WTC11 (cell line): ENCODE results near the gene SPIB. TPM values are rescaled to one million over a fixed set of nuclear protein-coding genes. Genes with fewer than 3 reads are reported as not detected.
"Not testable (repeated sequence)": the region's sequence is repeated elsewhere in the genome, so short reads cannot be mapped to it uniquely, and the experiment has no call there.

Source experiments
- ATAC-seq: fragments of 200-7000 bp; cut with Tn5 transposase; 2 replicates; pipeline ENCODE4 v1.10.0; 2021; ENCODE audit warnings: mild to moderate bottlenecking, moderate library complexity
- CTCF ChIA-PET: fragments of 300-600 bp; sonication (Branson Sonifier 250); formaldehyde crosslinking; loops from one replicate; lab custom pipeline; 2021; ENCODE audit warnings: antibody characterized with exemption; lab: Charles Lee
- POLR2A ChIA-PET: fragments of 350-600 bp; sonication (Branson Sonifier 250); formaldehyde crosslinking; loops from one replicate; lab custom pipeline; 2021; ENCODE audit warnings: antibody characterized with exemption; lab: Charles Lee
- DNase-seq: peaks from one replicate; pipeline ENCODE4 v3.0.0; 2021; ENCODE audit warnings: low spot score
- H3K27ac Mint-ChIP-seq: 2 replicates; pipeline ENCODE4 v1.8.0; 2021; ENCODE audit warnings: mixed read lengths
- H3K27me3 Mint-ChIP-seq: 2 replicates; pipeline ENCODE4 v1.8.0; 2021; ENCODE audit warnings: low read depth, mild to moderate bottlenecking, moderate library complexity, mixed read lengths
- H3K36me3 Mint-ChIP-seq: 2 replicates; pipeline ENCODE4 v1.8.0; 2021; ENCODE audit warnings: mixed read lengths
- H3K4me1 Mint-ChIP-seq: 2 replicates; pipeline ENCODE4 v1.8.0; 2022; ENCODE audit warnings: mixed read lengths
- H3K4me3 Mint-ChIP-seq: 2 replicates; pipeline ENCODE4 v1.8.0; 2021; ENCODE audit warnings: mild to moderate bottlenecking, moderate library complexity, mixed read lengths
- H3K9me3 Mint-ChIP-seq: 2 replicates; pipeline ENCODE4 v1.8.0; 2021; ENCODE audit warnings: mixed read lengths
- CBFB ChIP-seq: sonication (generic); formaldehyde crosslinking; IDR thresholded peaks from 2 replicates; pipeline ENCODE4 v1.8.1; 2022; ENCODE audit warnings: mild to moderate bottlenecking, low read depth, missing genetic modification reagents
- CDX4 ChIP-seq: fragments of 250-450 bp; sonication (Bioruptor Pico); IDR thresholded peaks from 2 replicates; pipeline ENCODE4 v1.9.0; 2021; ENCODE audit warnings: moderate library complexity, mild to moderate bottlenecking, inconsistent platforms, borderline replicate concordance
- EMX1 ChIP-seq: fragments of 250-450 bp; sonication (Bioruptor Pico); IDR thresholded peaks from 2 replicates; pipeline ENCODE4 v1.8.0; 2021; ENCODE audit warnings: mild to moderate bottlenecking
- FOXK1 ChIP-seq: sonication (generic); formaldehyde crosslinking; IDR thresholded peaks from 2 replicates; pipeline ENCODE4 v1.8.0; 2022; ENCODE audit warnings: mild to moderate bottlenecking, moderate library complexity, missing genetic modification reagents
- FOXP1 ChIP-seq: sonication (generic); formaldehyde crosslinking; IDR thresholded peaks from 2 replicates; pipeline ENCODE4 v1.8.0; 2022; ENCODE audit warnings: missing genetic modification reagents, mild to moderate bottlenecking, moderate library complexity, borderline replicate concordance
- JUN ChIP-seq: sonication (generic); formaldehyde crosslinking; IDR thresholded peaks from 2 replicates; pipeline ENCODE4 v1.8.0; 2023; ENCODE audit warnings: mild to moderate bottlenecking, missing genetic modification reagents
- MYBL2 ChIP-seq: sonication (generic); formaldehyde crosslinking; IDR thresholded peaks from 2 replicates; pipeline ENCODE4 v1.8.1; 2023; ENCODE audit warnings: mild to moderate bottlenecking, moderate library complexity, missing genetic modification reagents
- OVOL2 ChIP-seq: fragments of 250-450 bp; sonication (Bioruptor Pico); IDR thresholded peaks from 2 replicates; pipeline ENCODE4 v1.9.0; 2021; ENCODE audit warnings: mild to moderate bottlenecking, borderline replicate concordance
- PREB ChIP-seq: sonication (generic); formaldehyde crosslinking; IDR thresholded peaks from 2 replicates; pipeline ENCODE4 v1.8.1; 2022; ENCODE audit warnings: mild to moderate bottlenecking, missing genetic modification reagents, moderate library complexity, borderline replicate concordance
- RELA ChIP-seq: sonication (generic); formaldehyde crosslinking; IDR thresholded peaks from 2 replicates; pipeline ENCODE4 v1.8.1; 2022; ENCODE audit warnings: missing genetic modification reagents, mild to moderate bottlenecking, borderline replicate concordance
- SP1 ChIP-seq: sonication (generic); formaldehyde crosslinking; conservative IDR thresholded peaks from 2 replicates; pipeline ENCODE4 v1.8.1; 2022; ENCODE audit warnings: missing genetic modification reagents
- TP53 ChIP-seq: sonication (generic); formaldehyde crosslinking; IDR thresholded peaks from 2 replicates; pipeline ENCODE4 v1.8.1; 2023; ENCODE audit warnings: mild to moderate bottlenecking, missing genetic modification reagents
- ZNF121 ChIP-seq: sonication (generic); formaldehyde crosslinking; IDR thresholded peaks from 2 replicates; pipeline ENCODE4 v1.8.0; 2023; ENCODE audit warnings: missing genetic modification reagents
- ZNF263 ChIP-seq: sonication (generic); formaldehyde crosslinking; IDR thresholded peaks from 2 replicates; pipeline ENCODE4 v1.8.1; 2022; ENCODE audit warnings: low read depth, mild to moderate bottlenecking, moderate library complexity, missing genetic modification reagents
- ZNF317 ChIP-seq: sonication (generic); formaldehyde crosslinking; IDR thresholded peaks from 2 replicates; pipeline ENCODE4 v1.8.1; 2023; ENCODE audit warnings: low read depth, mild to moderate bottlenecking, moderate library complexity, missing genetic modification reagents, borderline replicate concordance
- total RNA-seq: library from RNA; stranded (reverse); gene quantifications from 3 replicates; pipeline ENCODE4 v1.2.3, GENCODE V29; 2021
- TF ChIP-seq, protein P1 (sequence below): sonication (generic); formaldehyde crosslinking; IDR thresholded peaks from 2 replicates; pipeline ENCODE4 v1.8.1; 2022; ENCODE audit warnings: mild to moderate bottlenecking, moderate library complexity, missing genetic modification reagents
- TF ChIP-seq, protein P2 (sequence below): fragments of 250-450 bp; sonication (Bioruptor Pico); conservative IDR thresholded peaks from 2 replicates; pipeline ENCODE4 v1.9.0; 2021; ENCODE audit warnings: mild to moderate bottlenecking
- TF ChIP-seq, protein P3 (sequence below): sonication (generic); formaldehyde crosslinking; IDR thresholded peaks from 2 replicates; pipeline ENCODE4 v1.8.0; 2022; ENCODE audit warnings: mild to moderate bottlenecking, missing genetic modification reagents
- TF ChIP-seq, protein P4 (sequence below): sonication (generic); formaldehyde crosslinking; IDR thresholded peaks from 2 replicates; pipeline ENCODE4 v1.8.1; 2023; ENCODE audit warnings: mild to moderate bottlenecking, missing genetic modification reagents, moderate library complexity

The SPIB gene
- total RNA-seq, 1 experiment from 2014 or later = 4.7 TPM

DNA sequence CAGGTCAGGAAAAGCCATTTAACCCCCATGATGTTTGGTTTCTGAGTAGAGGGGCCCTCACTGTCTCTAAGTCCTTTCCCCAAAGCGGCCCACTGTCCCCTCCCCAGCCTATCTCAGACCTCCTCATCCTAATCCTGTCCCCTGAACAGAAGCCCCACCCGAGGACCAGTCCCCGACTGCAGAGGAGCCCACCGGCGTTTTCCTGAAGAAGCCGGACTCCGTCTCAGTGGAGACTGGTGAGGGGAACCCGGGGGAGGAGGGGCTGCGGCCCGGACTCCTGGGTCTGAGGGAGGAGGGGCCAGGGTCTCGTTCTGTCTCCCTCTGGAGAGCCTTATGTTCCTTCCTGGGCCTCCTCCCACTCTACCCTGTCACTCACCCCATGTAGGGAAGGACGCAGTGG lies 16.9 kb downstream of the SPIB start (continued):
- TF ChIP-seq ZNF121 (no peak), EMX1 (CRISPR knock-in tag) (no peak), PREB (no peak), TP53 (no peak)

DNA sequence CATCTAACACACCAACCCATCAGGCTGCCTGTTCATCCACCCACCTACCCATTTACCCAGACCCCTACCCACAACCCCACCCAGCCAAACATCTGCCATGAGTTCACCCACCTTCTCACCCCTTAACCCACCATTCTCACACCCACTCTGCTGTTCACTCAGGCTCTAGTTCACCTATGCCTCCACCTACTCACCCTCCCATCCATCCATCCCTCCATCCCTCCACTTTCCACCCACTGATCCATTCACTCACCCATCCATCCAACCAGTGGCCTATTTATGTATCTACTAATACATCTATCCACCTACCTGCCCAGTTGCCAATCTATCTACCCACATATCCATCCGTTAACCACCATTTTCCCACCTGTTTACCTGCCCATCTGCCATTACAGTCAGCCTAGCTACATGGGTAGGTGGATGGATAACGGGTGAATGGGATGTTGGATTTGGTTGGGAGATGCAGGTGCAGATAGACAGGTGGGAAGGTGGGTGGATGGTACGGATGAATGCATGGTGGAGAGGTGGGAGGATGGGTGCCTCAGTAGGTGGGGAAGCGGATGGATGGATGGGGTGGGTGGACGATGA lies 19.2 kb downstream of the SPIB start:
- Mint-ChIP-seq H3K27ac (no peak overlapping the region), H3K27me3 (peaks cover 24% of the 10 kb centered on the region), H3K4me3 (no peak overlapping the region), H3K4me1 (peaks cover 10% of the 10 kb centered on the region), H3K36me3 (no peaks in the 10 kb centered on the region), H3K9me3 (no peaks in the 10 kb centered on the region)
- ChIA-PET CTCF (interaction anchor here (0.7 kb wide), 1 partner anchor 28 kb away, joined by 3 read pairs; no protein-coding TSS in a partner anchor), POLR2A (interaction anchor here (0.6 kb wide), 1 partner anchor 39 kb away, joined by 3 read pairs; no protein-coding TSS in a partner anchor)
- no peak for ATAC-seq
- no peak for DNase-seq
- TF ChIP-seq JUN (CRISPR knock-in tag) (no peak), FOXP1 (CRISPR knock-in tag) (no peak), FOXK1 (CRISPR knock-in tag) (no peak), OVOL2 (CRISPR knock-in tag) (no peak), MYBL2 (CRISPR knock-in tag) (no peak), SP1 (CRISPR knock-in tag) (no peak), PREB (no peak)

DNA sequence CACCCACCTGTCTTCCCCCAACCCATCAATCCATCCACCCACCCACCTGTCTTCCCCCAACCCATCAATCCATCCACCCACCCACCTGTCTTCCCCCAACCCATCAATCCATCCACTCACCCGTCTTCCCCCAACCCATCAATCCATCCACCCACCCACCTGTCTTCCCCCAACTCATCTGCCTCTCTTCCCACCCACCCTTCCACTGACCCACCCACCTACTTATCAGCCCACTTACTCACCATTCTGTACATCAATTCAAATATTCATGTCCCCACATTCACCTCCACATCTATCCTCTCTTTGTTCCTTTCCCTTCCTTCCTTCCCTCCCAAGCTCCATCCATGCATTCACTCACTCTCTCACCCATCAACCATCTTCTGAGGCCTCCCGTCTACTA lies 20.4 kb downstream of the SPIB start:
- CTCF ChIA-PET, POLR2A ChIA-PET, DNase-seq, H3K36me3 Mint-ChIP-seq, H3K4me1 Mint-ChIP-seq, H3K9me3 Mint-ChIP-seq, ATAC-seq, H3K27ac Mint-ChIP-seq, H3K4me3 Mint-ChIP-seq: not testable (repeated sequence)
- H3K27me3 Mint-ChIP-seq = peaks cover 28% of the 10 kb centered on the region

GRCh38 chr19:50444059-50444458 lies 25.3 kb downstream of the SPIB start:
- ChIA-PET POLR2A (interaction anchor here (0.7 kb wide), 2 partner anchors 99 to 308 kb away, joined by 5 to 7 read pairs; no protein-coding TSS in a partner anchor), CTCF (interaction anchor here (1.5 kb wide), 1 partner anchor 75 kb away, joined by 4 read pairs; no protein-coding TSS in a partner anchor)
- no peak overlapping the region for H3K27ac Mint-ChIP-seq

DNA sequence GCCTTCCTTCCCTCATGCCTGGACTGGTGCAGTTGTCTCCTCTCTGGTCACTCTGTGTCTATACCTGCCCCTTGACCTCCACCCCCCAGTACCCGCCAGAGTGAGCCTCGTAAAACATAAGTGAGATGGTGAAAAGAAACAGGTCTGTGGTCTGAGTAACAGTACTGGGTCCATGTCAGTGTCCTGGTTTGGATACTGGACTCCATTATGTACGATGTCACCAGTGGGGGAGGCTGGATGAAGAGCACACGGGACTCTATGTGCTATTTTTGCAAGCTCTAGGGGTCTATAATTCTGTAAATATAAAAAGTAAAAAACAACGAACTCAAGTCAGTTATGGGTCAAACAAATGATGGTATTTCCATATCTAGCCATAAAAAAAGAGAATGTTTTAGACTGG lies 28.3 kb downstream of the SPIB start:
- peaks cover 6% of the 10 kb centered on the region; the same call in 1 of the 2 replicates for H3K4me1 Mint-ChIP-seq
- peaks cover 9% of the 10 kb centered on the region; the same call in 1 of the 2 replicates for H3K27me3 Mint-ChIP-seq
- peaks cover 3% of the 10 kb centered on the region for H3K36me3 Mint-ChIP-seq
- no peak overlapping the region for H3K27ac Mint-ChIP-seq
- CTCF ChIA-PET = interaction anchor here (1.0 kb wide), 1 partner anchor 19 kb away, joined by 3 read pairs; no protein-coding TSS in a partner anchor
- H3K4me3 Mint-ChIP-seq = no peak overlapping the region
- H3K9me3 Mint-ChIP-seq = peaks cover 11% of the 10 kb centered on the region
- POLR2A ChIA-PET = no interaction called here
- ATAC-seq (no peak), DNase-seq (no peak)
- no peak for TF ChIP-seq ZNF317 (CRISPR knock-in tag)
- no peak for TF ChIP-seq CBFB
- TF ChIP-seq, protein P1, sequence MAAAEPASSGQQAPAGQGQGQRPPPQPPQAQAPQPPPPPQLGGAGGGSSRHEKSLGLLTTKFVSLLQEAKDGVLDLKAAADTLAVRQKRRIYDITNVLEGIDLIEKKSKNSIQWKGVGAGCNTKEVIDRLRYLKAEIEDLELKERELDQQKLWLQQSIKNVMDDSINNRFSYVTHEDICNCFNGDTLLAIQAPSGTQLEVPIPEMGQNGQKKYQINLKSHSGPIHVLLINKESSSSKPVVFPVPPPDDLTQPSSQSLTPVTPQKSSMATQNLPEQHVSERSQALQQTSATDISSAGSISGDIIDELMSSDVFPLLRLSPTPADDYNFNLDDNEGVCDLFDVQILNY (CRISPR knock-in tag) = no peak
- TF ChIP-seq RELA = no peak
- TF ChIP-seq ZNF263 (CRISPR knock-in tag) = no peak
- TF ChIP-seq, protein P2, sequence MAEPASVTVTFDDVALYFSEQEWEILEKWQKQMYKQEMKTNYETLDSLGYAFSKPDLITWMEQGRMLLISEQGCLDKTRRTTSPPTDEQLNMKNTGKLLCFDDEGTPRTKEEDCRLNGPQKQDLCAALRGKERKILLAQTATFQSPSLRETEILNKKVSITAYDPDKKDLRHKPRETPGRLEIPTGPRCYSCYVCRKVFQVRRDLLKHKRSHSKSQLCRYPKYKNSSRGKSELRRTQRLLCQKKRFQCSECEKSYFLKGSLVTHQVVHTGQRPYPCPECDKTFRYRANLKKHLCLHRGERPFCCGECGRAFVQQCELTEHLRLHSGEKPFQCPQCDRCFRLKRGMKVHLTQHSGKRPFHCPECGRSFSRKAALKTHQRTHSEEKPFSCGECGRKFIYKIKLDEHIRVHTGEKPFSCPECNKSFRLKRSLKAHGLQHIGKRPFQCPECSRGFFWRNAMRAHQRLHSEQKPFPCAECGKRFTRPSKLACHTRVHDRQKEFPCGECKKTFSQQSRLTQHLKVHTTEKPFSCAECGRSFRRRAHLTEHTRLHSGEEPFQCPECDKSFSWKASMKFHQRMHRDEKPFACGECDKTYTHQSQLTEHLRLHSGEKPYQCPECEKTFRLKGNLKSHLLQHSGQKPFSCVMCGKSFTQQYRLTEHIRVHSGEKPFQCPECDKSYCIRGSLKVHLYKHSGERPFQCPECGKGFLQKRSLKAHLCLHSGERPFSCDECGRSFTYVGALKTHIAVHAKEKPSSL (CRISPR knock-in tag) = no peak
- TF ChIP-seq, protein P3, sequence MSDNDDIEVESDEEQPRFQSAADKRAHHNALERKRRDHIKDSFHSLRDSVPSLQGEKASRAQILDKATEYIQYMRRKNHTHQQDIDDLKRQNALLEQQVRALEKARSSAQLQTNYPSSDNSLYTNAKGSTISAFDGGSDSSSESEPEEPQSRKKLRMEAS (CRISPR knock-in tag) = no peak
- TF ChIP-seq, protein P4, sequence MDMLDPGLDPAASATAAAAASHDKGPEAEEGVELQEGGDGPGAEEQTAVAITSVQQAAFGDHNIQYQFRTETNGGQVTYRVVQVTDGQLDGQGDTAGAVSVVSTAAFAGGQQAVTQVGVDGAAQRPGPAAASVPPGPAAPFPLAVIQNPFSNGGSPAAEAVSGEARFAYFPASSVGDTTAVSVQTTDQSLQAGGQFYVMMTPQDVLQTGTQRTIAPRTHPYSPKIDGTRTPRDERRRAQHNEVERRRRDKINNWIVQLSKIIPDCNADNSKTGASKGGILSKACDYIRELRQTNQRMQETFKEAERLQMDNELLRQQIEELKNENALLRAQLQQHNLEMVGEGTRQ (CRISPR knock-in tag) = no peak
- no peak for TF ChIP-seq MYBL2 (CRISPR knock-in tag)

More at GRCh38 chr19:50444059-50444458, 25.3 kb downstream of the SPIB start:
- Mint-ChIP-seq H3K4me3 (no peak overlapping the region), H3K36me3 (peaks cover 3% of the 10 kb centered on the region), H3K4me1 (no peaks in the 10 kb centered on the region)
- no peak for ATAC-seq
- no peak for TF ChIP-seq CDX4
- TF ChIP-seq, all 79 proteins: peak for 0
- H3K27me3 Mint-ChIP-seq = peaks cover 23% of the 10 kb centered on the region
- H3K9me3 Mint-ChIP-seq = peaks cover 11% of the 10 kb centered on the region
- no peak for DNase-seq
